GM18858 (cell line): ENCODE measurements around the gene TMEM130.

Experiments
- ATAC-seq: cut with Tn5 transposase; IDR thresholded peaks from one replicate; pipeline ENCODE4 v1.9.1; 2021; ENCODE audit not compliant: unreplicated experiment

The TMEM130 gene, protein sequence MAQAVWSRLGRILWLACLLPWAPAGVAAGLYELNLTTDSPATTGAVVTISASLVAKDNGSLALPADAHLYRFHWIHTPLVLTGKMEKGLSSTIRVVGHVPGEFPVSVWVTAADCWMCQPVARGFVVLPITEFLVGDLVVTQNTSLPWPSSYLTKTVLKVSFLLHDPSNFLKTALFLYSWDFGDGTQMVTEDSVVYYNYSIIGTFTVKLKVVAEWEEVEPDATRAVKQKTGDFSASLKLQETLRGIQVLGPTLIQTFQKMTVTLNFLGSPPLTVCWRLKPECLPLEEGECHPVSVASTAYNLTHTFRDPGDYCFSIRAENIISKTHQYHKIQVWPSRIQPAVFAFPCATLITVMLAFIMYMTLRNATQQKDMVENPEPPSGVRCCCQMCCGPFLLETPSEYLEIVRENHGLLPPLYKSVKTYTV

GRCh38 chr7:98869597-98870120 lies at the start of gene TMEM130:
Gene TMEM130, minus strand, starts transcription at chr7:98870014. Its CDS starts 153 bp downstream, at chr7:98869861.
- no peak for ATAC-seq

DNA sequence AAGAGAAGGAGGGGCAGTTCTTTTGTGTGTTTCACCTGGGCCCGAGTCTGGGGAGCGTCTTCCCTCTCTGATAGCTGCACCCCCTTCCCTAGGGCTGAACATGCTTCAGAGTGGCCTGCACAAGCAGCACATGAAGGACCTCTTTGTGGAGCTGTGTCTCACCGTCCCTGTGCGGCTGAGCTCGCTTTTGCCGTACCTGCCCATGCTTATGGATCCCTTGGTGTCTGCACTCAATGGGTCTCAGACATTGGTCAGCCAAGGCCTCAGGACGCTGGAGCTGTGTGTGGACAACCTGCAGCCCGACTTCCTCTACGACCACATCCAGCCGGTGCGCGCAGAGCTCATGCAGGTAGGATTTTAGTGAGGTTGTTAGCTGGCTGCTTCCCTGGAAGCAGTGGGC lies 47.5 kb upstream of the TMEM130 start:
- no peak for ATAC-seq

GRCh38 chr7:98913612-98914011 lies 43.8 kb upstream of the TMEM130 start:
- ATAC-seq: no peak

DNA sequence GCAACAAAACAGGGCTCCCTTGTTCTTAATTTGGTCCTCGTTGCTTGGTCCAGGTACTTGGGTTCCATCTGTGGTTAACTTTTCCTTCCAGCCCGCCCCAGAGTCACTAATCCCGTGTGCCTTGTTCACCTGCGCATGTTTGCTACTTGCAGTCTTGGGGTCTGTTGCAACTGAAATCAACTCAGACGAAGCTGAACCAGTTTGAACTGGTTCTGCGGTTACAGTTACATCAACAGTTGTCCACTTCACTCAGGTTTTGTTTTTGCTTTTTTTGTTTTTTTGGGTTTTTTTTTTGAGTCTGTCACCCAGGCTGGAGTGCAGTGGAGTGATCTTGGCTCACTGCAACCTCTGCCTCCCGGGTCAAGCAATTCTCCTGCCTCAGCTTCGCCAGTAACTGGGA lies 43.2 kb upstream of the TMEM130 start:
- no peak for ATAC-seq

- no peak for ATAC-seq
Observed at GRCh38 chr7:98911916-98912315, 42.1 kb upstream of the TMEM130 start.

DNA sequence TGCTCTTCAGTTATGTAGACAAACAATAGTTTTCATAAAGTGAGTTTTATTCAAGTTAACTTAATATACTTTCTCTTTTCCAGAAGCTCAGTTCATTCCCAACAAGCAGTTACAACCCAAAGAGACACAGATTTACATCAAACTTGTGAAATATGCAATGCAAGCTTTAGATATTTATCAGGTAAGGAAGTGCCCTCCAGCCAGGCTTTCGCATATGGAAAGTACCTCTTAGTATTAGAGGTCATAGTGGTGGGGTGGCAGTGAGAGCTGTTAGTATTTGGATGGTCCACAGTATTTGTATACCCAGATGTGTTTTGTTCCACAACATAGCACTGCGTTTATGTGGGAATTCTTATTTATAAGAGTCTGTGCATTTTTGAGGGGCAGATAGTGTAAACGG lies 40.6 kb upstream of the TMEM130 start:
- ATAC-seq: no peak

DNA sequence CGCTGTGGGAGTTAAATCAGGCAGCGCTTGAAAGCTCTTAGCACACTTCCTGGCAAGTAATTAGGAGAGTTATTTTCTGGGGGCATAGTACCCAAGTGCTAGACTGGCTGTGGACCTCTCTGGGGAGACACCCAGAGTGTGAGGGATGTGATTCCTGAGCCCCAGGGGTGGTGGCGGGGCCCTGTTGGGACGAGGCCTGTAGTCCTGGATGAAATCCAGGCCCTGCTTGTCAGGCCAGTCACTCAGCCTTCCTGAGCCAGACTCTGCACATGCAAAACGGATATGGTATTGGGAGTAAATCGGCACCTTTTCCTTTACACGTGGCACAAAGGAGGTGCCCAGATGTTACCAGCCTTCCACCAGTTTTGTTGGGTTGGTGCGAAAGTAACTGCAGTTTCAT lies 39.7 kb upstream of the TMEM130 start:
- ATAC-seq: no peak

- no peak for ATAC-seq
Observed at GRCh38 chr7:98908585-98908984, 38.8 kb upstream of the TMEM130 start.

- ATAC-seq: no peak
Observed at GRCh38 chr7:98907570-98907969, 37.8 kb upstream of the TMEM130 start.

GRCh38 chr7:98903246-98903645 lies 33.4 kb upstream of the TMEM130 start:
- ATAC-seq: no peak

DNA sequence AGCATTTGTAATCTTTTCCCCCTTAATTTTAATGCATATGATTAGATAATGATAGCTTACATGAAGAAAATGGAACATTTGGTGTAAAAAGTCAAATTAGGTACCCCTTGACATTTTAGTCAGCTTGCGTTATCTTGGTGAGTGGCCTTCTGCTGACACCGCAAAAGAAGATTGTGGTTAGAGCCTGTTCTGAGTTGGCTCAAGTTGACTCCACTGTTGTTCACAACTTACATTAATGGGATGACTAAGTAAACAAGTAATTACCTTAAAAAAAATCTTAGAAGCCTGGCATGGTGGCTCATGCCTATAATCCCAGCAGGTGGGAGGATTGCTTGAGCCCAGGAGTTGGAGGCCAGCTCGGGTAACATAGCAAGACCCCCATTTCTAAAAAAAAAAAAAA lies 32.7 kb upstream of the TMEM130 start:
- ATAC-seq: no peak

- no peak for ATAC-seq
Observed at GRCh38 chr7:98900815-98901214, 31.0 kb upstream of the TMEM130 start.

DNA sequence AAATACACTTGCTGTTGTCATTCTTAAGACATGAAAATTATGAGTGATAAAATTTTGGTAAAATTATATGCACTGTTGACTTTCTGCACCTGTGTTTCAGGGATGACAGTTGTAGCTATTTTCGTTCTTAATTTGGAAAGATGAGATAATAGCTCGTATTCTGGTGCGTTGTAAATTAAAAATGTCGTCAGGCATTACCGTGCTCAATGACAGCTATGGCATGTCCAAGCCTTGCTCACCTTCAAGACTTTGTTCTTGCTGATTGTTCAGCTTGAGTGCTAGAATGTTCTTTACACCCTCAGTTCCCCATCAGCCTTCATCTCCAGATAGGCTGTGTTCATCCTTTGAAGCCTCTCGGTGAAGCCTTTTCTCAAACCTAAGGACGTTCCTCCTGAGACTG lies 30.0 kb upstream of the TMEM130 start:
- no peak for ATAC-seq

DNA sequence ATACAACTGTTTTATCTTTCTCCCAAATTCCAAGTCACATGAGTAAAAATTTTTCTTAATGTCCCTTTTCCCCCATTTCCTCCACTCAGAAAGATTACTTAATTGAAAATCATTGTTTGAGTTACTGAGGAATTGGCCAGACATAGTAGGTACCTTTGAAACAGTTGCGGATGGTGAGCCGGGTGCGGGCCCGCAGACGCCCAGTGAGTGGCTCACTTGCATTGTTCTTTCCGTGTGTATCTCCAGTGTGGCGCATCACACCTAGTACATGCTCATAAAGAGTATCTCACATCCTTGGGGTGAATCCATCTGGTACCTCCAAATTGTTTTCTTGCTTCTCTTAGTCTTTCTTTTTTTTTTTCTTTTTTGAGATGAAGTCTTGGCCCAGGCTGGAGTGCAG lies 22.8 kb upstream of the TMEM130 start:
- no peak for ATAC-seq

DNA sequence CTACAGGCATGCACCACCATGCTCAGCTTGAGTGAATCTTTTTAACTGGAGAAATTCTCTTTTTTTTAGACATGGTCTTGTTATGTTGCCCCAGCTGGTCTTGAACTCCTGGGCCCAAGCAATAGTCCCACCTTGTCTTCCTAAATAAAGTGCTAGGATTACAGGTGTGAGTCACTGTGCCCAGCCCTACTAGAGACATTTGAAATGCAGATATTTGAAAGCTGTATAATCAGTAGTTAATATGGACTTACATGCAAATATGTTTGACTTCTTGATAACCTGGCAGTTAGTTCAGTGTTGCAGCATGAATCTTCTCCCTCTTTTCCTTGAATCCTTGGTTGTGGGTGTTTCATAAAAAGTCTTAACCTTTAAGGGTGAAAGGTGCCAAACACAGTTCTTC lies 17.2 kb upstream of the TMEM130 start:
- ATAC-seq: no peak

- ATAC-seq: no peak
Observed at GRCh38 chr7:98884416-98884815, 14.6 kb upstream of the TMEM130 start.

DNA sequence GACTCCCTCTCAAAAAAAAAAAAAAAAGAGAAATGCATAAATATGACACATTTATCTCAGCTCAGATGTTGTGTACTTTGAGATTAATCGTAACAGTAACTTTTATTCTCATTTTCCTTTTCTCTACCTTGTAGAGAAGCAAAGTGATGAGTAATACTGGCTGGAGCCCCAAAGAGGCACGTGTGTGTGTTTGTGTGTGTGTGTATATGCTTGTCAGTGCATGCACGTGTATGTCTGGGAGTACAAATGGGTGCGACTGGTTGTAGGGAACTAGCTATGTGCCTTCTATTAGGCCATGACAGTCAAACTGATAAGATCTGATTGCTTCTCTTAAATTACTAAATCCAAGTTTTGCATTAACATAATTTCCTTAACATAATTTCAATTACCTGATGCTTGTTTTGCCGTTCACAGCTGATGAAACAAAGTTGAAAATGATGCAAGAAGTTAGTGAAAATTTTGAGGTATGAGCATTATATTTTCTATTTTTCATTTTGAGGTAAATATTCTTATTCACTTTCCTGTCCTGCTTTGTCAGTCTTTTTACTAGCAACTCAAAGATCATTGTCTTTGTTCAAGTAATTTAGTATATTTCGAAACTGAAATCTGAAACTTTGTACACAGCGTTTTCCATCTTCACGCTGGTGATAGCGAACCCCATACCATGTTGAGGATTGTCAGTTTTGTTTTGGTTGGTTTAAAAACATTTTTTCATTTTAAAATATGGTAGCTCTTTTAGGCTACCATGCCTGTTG lies 11.9 kb upstream of the TMEM130 start:
- ATAC-seq: no peak

DNA sequence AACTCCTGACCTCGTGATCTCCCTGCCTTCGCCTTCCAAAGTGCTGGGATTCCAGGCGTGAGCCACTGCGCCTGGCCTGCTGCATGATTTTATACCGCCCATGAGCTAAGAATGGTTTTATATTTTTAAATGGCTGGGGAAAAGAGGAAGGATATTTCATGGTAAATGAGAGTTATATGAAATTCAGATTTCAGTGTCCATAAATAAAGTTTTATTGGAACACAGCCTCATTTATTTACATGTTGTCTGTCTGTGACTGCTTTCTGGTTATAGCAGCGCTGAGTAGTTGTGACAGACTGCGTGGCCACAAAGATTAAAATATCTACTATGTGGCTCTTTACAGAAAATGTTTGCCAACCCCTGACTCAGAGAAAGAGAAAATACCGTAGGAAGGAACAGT lies 10.7 kb upstream of the TMEM130 start:
- no peak for ATAC-seq

- ATAC-seq: no peak
Observed at GRCh38 chr7:98879979-98880315, 10.1 kb upstream of the TMEM130 start.

DNA sequence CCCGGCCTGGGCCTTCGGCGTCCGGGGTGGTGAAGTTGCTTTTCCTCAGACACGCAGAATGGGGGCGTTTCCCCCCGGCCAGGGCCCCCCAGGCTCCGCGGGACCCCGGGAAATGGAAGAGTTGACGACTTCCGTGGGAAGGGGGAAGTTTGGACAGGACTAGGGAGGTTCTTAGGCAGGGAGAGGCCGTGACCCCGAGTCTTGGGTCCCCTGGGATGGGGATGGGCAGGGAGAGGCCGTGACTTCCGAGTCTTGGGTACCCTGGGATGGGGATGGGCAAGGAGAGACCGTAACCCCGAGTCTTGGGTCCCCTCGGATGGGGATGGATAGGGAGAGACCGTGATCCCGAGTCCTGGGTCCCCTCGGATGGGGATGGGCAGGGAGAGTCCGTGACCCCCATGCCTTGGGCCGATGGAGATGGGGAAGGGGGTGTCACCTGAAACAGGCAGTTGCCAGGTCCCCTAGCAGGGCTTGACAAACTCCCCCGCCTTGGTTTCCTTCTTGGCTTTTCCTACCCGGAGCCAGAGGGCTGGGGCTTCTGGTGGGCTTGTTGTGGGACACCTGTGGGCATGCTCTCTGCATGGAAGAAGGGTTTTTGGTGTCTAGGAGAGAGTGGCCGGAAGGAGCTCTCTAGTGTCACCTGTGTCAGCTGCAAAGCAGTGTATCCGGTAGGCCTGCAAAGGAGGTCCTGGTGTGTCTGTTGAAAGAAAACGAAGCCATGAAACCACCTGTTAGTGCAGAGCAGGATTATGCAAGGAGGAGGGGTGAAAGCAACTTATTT lies 9.6 kb upstream of the TMEM130 start:
- peak; percentile 89 for ATAC-seq

- ATAC-seq: peak; percentile 42
Observed at GRCh38 chr7:98878365-98879197, 8.8 kb upstream of the TMEM130 start, which contains the start of gene TRRAP. Gene TRRAP, plus strand, starts transcription at chr7:98878532. Its CDS starts 2,619 bp downstream, at chr7:98881151.
